ENCODE measurements around the gene MROH7.

Gene MROH7

DNA sequence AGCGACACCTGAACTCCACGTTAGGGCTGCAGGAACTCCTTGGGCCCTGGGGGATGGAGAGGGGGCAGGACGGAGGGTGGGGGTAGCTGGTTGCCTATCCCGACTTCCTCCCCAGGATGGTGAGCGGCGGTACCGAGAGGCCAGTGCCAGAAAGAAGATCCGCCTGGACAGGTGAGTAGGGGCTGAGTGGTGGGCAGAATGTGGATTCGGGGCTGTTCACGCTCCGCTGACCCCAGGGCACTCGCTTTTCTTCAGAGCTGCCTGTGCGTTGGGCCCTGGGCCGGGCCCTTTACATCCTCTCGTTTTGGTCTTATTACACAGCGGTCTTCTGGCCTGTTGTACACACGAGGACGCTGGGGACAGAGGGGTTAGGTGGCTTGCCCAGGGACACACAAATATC, 39.0 kb upstream of the MROH7 start:
- H3K36me3 ChIP-seq (ENCODE audit: insufficient read depth, low read length), result no peaks in the 10 kb centered on the region
- TF ChIP-seq, protein P1, sequence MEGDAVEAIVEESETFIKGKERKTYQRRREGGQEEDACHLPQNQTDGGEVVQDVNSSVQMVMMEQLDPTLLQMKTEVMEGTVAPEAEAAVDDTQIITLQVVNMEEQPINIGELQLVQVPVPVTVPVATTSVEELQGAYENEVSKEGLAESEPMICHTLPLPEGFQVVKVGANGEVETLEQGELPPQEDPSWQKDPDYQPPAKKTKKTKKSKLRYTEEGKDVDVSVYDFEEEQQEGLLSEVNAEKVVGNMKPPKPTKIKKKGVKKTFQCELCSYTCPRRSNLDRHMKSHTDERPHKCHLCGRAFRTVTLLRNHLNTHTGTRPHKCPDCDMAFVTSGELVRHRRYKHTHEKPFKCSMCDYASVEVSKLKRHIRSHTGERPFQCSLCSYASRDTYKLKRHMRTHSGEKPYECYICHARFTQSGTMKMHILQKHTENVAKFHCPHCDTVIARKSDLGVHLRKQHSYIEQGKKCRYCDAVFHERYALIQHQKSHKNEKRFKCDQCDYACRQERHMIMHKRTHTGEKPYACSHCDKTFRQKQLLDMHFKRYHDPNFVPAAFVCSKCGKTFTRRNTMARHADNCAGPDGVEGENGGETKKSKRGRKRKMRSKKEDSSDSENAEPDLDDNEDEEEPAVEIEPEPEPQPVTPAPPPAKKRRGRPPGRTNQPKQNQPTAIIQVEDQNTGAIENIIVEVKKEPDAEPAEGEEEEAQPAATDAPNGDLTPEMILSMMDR (conservative IDR thresholded peaks at IDR 0.05; ENCODE audit: low read length), result no peak
- no peak for TF ChIP-seq EZH2phosphoT487 (IDR thresholded peaks at IDR 0.05; ENCODE audit: borderline replicate concordance)
- no peaks in the 10 kb centered on the region for H4K20me1 ChIP-seq (ENCODE audit: insufficient read depth, low read length, poor library complexity, severe bottlenecking)
- no peaks in the 10 kb centered on the region for H3K27me3 ChIP-seq (ENCODE audit: insufficient read depth, low read length, poor library complexity, severe bottlenecking)
- H3K9me3 ChIP-seq (ENCODE audit: insufficient read depth, low read depth, low read length), result no peaks in the 10 kb centered on the region
- H3K79me2 ChIP-seq (ENCODE audit: insufficient read depth, low read length), result no peaks in the 10 kb centered on the region
- no peak overlapping the region for H2AFZ ChIP-seq (ENCODE audit: low read length)
- peaks cover 8% of the 10 kb centered on the region; the same call in 1 of the 2 replicates for H3F3A ChIP-seq (ENCODE audit: low read depth)
- H3K4me3 ChIP-seq (ENCODE audit: low read length, poor library complexity, severe bottlenecking), result no peak overlapping the region
- no peak overlapping the region for H3K9ac ChIP-seq (ENCODE audit: low read depth, low read length, poor library complexity, severe bottlenecking)
- peaks cover 42% of the 10 kb centered on the region for H3K4me1 ChIP-seq (ENCODE audit: insufficient read depth, low read length, poor library complexity, severe bottlenecking)
- H3K4me2 ChIP-seq (ENCODE audit: low read depth, low read length, poor library complexity, severe bottlenecking), result no peak overlapping the region
- H3K9me2 ChIP-seq (replicated peaks; ENCODE audit: low read depth, low read length), result no peaks in the 10 kb centered on the region

DNA sequence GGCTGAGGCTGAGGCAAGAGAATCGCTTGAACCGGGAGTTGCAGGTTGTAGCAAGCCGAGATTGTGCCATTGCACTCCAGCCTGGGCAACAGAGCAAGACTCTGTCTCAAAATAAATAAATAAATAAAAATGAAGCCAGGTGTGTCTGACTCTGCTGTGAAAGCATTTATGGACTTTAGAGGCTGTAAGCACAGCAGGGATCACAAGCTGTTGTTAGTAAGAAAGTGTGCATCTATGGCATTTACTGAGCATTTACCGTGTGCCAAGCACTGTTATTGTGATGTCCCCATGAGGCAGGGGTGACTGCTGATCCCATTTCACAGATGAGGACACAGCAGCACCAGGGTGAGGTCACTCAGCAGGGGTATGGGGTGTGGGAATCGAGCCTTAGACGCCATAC, 38.3 kb upstream of the MROH7 start:
- Histone ChIP-seq H4K20me1 (ENCODE audit: insufficient read depth, low read length, poor library complexity, severe bottlenecking) (no peaks in the 10 kb centered on the region), H3K9me3 (ENCODE audit: insufficient read depth, low read depth, low read length) (no peaks in the 10 kb centered on the region), H3K9me2 (replicated peaks; ENCODE audit: low read depth, low read length) (no peaks in the 10 kb centered on the region), H3K4me2 (ENCODE audit: low read depth, low read length, poor library complexity, severe bottlenecking) (peak overlapping the region; percentile 66), H3K36me3 (ENCODE audit: insufficient read depth, low read length) (no peaks in the 10 kb centered on the region), H3K4me3 (ENCODE audit: low read length, poor library complexity, severe bottlenecking) (no peak overlapping the region), H3K9ac (ENCODE audit: low read depth, low read length, poor library complexity, severe bottlenecking) (peak overlapping the region; percentile 44), H3K27me3 (ENCODE audit: insufficient read depth, low read length, poor library complexity, severe bottlenecking) (no peaks in the 10 kb centered on the region), H2AFZ (ENCODE audit: low read length) (no peak overlapping the region), H3K4me1 (ENCODE audit: insufficient read depth, low read length, poor library complexity, severe bottlenecking) (peaks cover 36% of the 10 kb centered on the region), H3F3A (ENCODE audit: low read depth) (peaks cover 8% of the 10 kb centered on the region; the same call in 1 of the 2 replicates), H3K79me2 (ENCODE audit: insufficient read depth, low read length) (no peaks in the 10 kb centered on the region)
- no peak for TF ChIP-seq EZH2phosphoT487 (IDR thresholded peaks at IDR 0.05; ENCODE audit: borderline replicate concordance)
- TF ChIP-seq, protein P1 (conservative IDR thresholded peaks at IDR 0.05; ENCODE audit: low read length), result no peak

DNA sequence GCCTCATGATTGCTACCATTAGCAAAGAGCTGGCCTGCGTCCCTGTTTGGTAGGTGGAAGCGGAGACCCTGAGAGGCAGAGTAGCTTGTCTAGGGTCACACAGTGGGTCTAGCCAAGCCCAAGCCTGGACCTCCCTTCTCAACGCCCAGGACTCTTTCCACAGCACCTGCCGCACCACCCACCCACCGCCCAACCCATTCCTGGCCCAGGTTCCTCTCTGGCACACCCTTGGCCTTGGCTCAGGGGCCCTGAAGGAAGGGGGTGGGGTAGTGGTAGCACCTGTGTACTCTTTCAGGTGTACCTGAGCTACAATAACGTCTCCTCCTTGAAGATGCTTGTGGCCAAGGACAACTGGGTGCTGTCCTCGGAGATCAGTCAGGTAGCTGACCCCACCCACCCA, 37.5 kb upstream of the MROH7 start:
- Histone ChIP-seq H3F3A (ENCODE audit: low read depth) (peaks cover 8% of the 10 kb centered on the region; the same call in 1 of the 2 replicates), H3K9me3 (ENCODE audit: insufficient read depth, low read depth, low read length) (no peaks in the 10 kb centered on the region), H3K9ac (ENCODE audit: low read depth, low read length, poor library complexity, severe bottlenecking) (peak overlapping the region; percentile 44), H3K4me3 (ENCODE audit: low read length, poor library complexity, severe bottlenecking) (peak overlapping the region; percentile 47), H3K9me2 (replicated peaks; ENCODE audit: low read depth, low read length) (no peaks in the 10 kb centered on the region), H2AFZ (ENCODE audit: low read length) (no peak overlapping the region), H3K79me2 (ENCODE audit: insufficient read depth, low read length) (no peaks in the 10 kb centered on the region), H3K36me3 (ENCODE audit: insufficient read depth, low read length) (no peaks in the 10 kb centered on the region), H3K27me3 (ENCODE audit: insufficient read depth, low read length, poor library complexity, severe bottlenecking) (no peaks in the 10 kb centered on the region), H3K4me2 (ENCODE audit: low read depth, low read length, poor library complexity, severe bottlenecking) (peak overlapping the region; percentile 66), H3K4me1 (ENCODE audit: insufficient read depth, low read length, poor library complexity, severe bottlenecking) (peaks cover 36% of the 10 kb centered on the region), H4K20me1 (ENCODE audit: insufficient read depth, low read length, poor library complexity, severe bottlenecking) (no peaks in the 10 kb centered on the region)
- TF ChIP-seq, protein P1 (conservative IDR thresholded peaks at IDR 0.05; ENCODE audit: low read length), result no peak
- TF ChIP-seq EZH2phosphoT487 (IDR thresholded peaks at IDR 0.05; ENCODE audit: borderline replicate concordance), result no peak
